ENCODE results near the gene BANP.

DNA sequence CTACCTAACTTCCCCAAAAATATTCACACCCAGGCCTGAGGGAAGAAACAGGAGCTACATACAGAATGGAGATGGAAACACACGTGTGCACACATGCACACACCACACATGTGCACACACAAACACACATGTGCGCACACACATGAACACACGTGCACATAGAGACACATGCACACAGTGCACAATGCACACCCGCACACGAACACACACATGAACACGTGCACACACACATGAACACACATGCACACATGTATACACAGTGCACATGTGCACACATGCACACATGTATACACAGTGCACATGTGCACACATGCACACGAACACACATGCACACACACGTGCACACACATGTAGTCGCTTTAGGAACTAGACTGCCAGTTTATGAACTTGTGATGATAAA is 33.7 kb upstream of the BANP start:
- TF ChIP-seq CBX5 (IDR thresholded peaks at IDR 0.05; ENCODE audit: low read depth, low read length) (no peak), RAD21 (IDR thresholded peaks at IDR 0.05 in 1 of 2, conservative IDR thresholded peaks at IDR 0.05 in 1 of 2; ENCODE audit: low read depth in 2 of 2, low read length in 2 of 2) (no peak), POLR2A (IDR thresholded peaks at IDR 0.05; ENCODE audit: control extremely low read depth in 1 of 2, low read depth in 2 of 2, low read length in 2 of 2) (no peak), EZH2 (IDR thresholded peaks at IDR 0.05; ENCODE audit: low read depth, low read length, severe bottlenecking) (no peak), BRCA1 (IDR thresholded peaks at IDR 0.05; ENCODE audit: low read depth, low read length) (no peak), HDAC2 (IDR thresholded peaks at IDR 0.05; ENCODE audit: borderline replicate concordance in 1 of 2, low read depth in 2 of 2, low read length in 2 of 2) (no peak), POU5F1 (IDR thresholded peaks at IDR 0.05; ENCODE audit: low read depth, low read length) (no peak), EP300 (IDR thresholded peaks at IDR 0.05; ENCODE audit: borderline replicate concordance in 1 of 2, low read depth in 2 of 2, low read length in 2 of 2) (no peak), TEAD4 (IDR thresholded peaks at IDR 0.05; ENCODE audit: low read depth, low read length) (no peak), SIN3A (conservative IDR thresholded peaks at IDR 0.05 in 1 of 2, IDR thresholded peaks at IDR 0.05 in 1 of 2; ENCODE audit: low read depth in 1 of 2, low read length in 2 of 2) (no peak)
- TF ChIP-seq, protein P1, sequence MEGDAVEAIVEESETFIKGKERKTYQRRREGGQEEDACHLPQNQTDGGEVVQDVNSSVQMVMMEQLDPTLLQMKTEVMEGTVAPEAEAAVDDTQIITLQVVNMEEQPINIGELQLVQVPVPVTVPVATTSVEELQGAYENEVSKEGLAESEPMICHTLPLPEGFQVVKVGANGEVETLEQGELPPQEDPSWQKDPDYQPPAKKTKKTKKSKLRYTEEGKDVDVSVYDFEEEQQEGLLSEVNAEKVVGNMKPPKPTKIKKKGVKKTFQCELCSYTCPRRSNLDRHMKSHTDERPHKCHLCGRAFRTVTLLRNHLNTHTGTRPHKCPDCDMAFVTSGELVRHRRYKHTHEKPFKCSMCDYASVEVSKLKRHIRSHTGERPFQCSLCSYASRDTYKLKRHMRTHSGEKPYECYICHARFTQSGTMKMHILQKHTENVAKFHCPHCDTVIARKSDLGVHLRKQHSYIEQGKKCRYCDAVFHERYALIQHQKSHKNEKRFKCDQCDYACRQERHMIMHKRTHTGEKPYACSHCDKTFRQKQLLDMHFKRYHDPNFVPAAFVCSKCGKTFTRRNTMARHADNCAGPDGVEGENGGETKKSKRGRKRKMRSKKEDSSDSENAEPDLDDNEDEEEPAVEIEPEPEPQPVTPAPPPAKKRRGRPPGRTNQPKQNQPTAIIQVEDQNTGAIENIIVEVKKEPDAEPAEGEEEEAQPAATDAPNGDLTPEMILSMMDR (IDR thresholded peaks at IDR 0.05; ENCODE audit: control extremely low read depth in 1 of 3, insufficient read depth in 1 of 3, low read depth in 1 of 3, low read length in 3 of 3) = no peak
- TF ChIP-seq, protein P2, sequence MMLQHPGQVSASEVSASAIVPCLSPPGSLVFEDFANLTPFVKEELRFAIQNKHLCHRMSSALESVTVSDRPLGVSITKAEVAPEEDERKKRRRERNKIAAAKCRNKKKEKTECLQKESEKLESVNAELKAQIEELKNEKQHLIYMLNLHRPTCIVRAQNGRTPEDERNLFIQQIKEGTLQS (IDR thresholded peaks at IDR 0.05; ENCODE audit: insufficient read depth, low read depth, low read length) = no peak
